Upper lobe of left lung (tissue), 4 donors: ENCODE data around the gene CLEC1A.

Source experiments
- POLR2A ChIP-seq, 4 donors: fragments of 450-650 bp; IDR thresholded peaks; one replicate each; pipeline ENCODE4 v1.5.1; 2016 to 2017; ENCODE audit warnings: antibody characterized with exemption in 4 of 4, mild to moderate bottlenecking in 2 of 4
- POLR2AphosphoS5 ChIP-seq, 2 donors: sonication (generic); formaldehyde crosslinking; IDR thresholded peaks; one replicate each; pipeline ENCODE4 v1.5.1; 2017; ENCODE audit warnings: antibody characterized with exemption in 2 of 2
- TF ChIP-seq, protein P1 (sequence below), 6 experiments: fragments of 450-650 bp in 4 of 6; fragments of 200-600 bp in 2 of 6; sonication (generic) in 2 of 6; IDR thresholded peaks; one replicate each; pipeline ENCODE4 v1.5.1; 2016 to 2019; ENCODE audit warnings: antibody characterized with exemption in 6 of 6

DNA sequence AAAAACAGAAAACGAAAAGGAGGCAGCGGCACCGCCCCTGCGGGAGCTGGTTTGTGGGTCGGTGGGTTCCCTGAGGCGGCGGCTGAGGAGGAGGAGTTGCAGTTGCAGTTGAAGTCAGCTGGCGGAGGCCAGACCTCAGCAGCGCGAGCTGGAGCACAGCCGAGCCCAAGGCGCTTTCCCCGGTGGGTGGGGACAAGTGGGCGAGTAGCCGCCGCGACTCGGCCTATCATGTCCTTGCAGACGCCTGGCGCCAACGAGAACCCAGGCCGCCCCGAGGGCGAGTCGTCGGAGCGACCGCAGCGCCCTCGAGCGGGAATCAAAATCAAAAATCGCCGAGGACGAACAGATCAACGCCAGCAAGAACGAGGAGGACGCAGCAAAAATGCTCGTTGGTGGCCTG lies 12.7 kb upstream of the CLEC1A start:
- TF ChIP-seq, protein P1, sequence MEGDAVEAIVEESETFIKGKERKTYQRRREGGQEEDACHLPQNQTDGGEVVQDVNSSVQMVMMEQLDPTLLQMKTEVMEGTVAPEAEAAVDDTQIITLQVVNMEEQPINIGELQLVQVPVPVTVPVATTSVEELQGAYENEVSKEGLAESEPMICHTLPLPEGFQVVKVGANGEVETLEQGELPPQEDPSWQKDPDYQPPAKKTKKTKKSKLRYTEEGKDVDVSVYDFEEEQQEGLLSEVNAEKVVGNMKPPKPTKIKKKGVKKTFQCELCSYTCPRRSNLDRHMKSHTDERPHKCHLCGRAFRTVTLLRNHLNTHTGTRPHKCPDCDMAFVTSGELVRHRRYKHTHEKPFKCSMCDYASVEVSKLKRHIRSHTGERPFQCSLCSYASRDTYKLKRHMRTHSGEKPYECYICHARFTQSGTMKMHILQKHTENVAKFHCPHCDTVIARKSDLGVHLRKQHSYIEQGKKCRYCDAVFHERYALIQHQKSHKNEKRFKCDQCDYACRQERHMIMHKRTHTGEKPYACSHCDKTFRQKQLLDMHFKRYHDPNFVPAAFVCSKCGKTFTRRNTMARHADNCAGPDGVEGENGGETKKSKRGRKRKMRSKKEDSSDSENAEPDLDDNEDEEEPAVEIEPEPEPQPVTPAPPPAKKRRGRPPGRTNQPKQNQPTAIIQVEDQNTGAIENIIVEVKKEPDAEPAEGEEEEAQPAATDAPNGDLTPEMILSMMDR (IDR thresholded peaks at IDR 0.05), result no peak
- TF ChIP-seq POLR2A (IDR thresholded peaks at IDR 0.05) (no peak), POLR2AphosphoS5 (IDR thresholded peaks at IDR 0.05) (no peak)
